Neuronal stem cell (in vitro differentiated cells): ENCODE results near the gene MUC12.

Experiments
- DNase-seq: peaks from one replicate; pipeline ENCODE4 v3.0.0-alpha.2; 2013; ENCODE audit warnings: low spot score
- H2AFZ ChIP-seq: one replicate; pipeline ENCODE4 v1.6.1; 2013; ENCODE audit warnings: mild to moderate bottlenecking, low read length, inconsistent platforms
- H2AK5ac ChIP-seq: 2 replicates; pipeline ENCODE4 v1.6.1; 2013; ENCODE audit warnings: low read depth, mild to moderate bottlenecking, inconsistent platforms, low read length, moderate library complexity, mixed read lengths
- H2BK120ac ChIP-seq: 2 replicates; pipeline ENCODE4 v1.6.1; 2013; ENCODE audit warnings: low read depth, mild to moderate bottlenecking, inconsistent platforms, low read length, moderate library complexity, mixed read lengths
- H2BK12ac ChIP-seq: one replicate; pipeline ENCODE4 v1.6.1; 2013; ENCODE audit warnings: low read length, inconsistent platforms
- H2BK15ac ChIP-seq: 2 replicates; pipeline ENCODE4 v1.6.1; 2013; ENCODE audit warnings: mild to moderate bottlenecking, low read length, inconsistent platforms, mixed read lengths
- H2BK5ac ChIP-seq: one replicate; pipeline ENCODE4 v1.6.1; 2013; ENCODE audit warnings: inconsistent platforms, mild to moderate bottlenecking, low read length, moderate library complexity
- H3K14ac ChIP-seq: one replicate; pipeline ENCODE4 v1.6.1; 2013; ENCODE audit warnings: low read length, inconsistent platforms
- H3K18ac ChIP-seq: 2 replicates; pipeline ENCODE4 v1.6.1; 2013; ENCODE audit warnings: low read length, inconsistent platforms
- H3K23ac ChIP-seq: 2 replicates; pipeline ENCODE4 v1.6.1; 2013; ENCODE audit warnings: low read depth, mild to moderate bottlenecking, mixed read lengths, low read length, inconsistent platforms; ENCODE audit not compliant: poor library complexity
- H3K27ac ChIP-seq: replicated peaks from 3 replicates; pipeline ENCODE4 v1.5.1; 2013; ENCODE audit warnings: low read length, inconsistent platforms
- H3K27me3 ChIP-seq, 3 experiments: 2 replicates each; pipeline ENCODE4 v1.6.1; 2013; ENCODE audit warnings: low read length in 3 of 3, mild to moderate bottlenecking in 2 of 3, inconsistent platforms in 1 of 3, low read depth in 1 of 3, mixed read lengths in 1 of 3, moderate library complexity in 1 of 3; ENCODE audit not compliant: control insufficient read depth in 3 of 3, insufficient read depth in 3 of 3
- H3K36me3 ChIP-seq, 2 donors: replicated peaks in 1 of 2; 2 replicates each; pipeline ENCODE4 v1.6.1; 2013; ENCODE audit warnings: low read length in 2 of 2; ENCODE audit not compliant: control insufficient read depth in 2 of 2, insufficient read depth in 2 of 2
- H3K4ac ChIP-seq: 2 replicates; pipeline ENCODE4 v1.6.1; 2013; ENCODE audit warnings: inconsistent platforms, mild to moderate bottlenecking, low read length, moderate library complexity
- H3K4me1 ChIP-seq, 2 donors: 1 replicate in 1 of 2; 2 replicates in 1 of 2; pipeline ENCODE4 v1.6.1; 2013; ENCODE audit warnings: low read length in 2 of 2, low read depth in 1 of 2; ENCODE audit not compliant: control insufficient read depth in 2 of 2, insufficient read depth in 1 of 2
- H3K4me2 ChIP-seq: one replicate; pipeline ENCODE4 v1.6.1; 2013; ENCODE audit warnings: mild to moderate bottlenecking, low read length, inconsistent platforms; ENCODE audit not compliant: insufficient read depth, poor library complexity, severe bottlenecking
- H3K4me3 ChIP-seq, 2 donors: 2 replicates each; pipeline ENCODE4 v1.5.1; 2013; ENCODE audit warnings: low read length in 2 of 2, mild to moderate bottlenecking in 2 of 2, inconsistent platforms in 1 of 2, moderate library complexity in 1 of 2
- H3K79me1 ChIP-seq: one replicate; pipeline ENCODE4 v1.6.1; 2013; ENCODE audit warnings: low read depth, mild to moderate bottlenecking, inconsistent platforms, low read length, moderate library complexity
- H3K9ac ChIP-seq: one replicate; pipeline ENCODE4 v1.6.1; 2013; ENCODE audit warnings: mild to moderate bottlenecking, low read depth, low read length, inconsistent platforms; ENCODE audit not compliant: poor library complexity
- H3K9me3 ChIP-seq, 2 donors: replicated peaks in 1 of 2; 2 replicates each; pipeline versions ENCODE3 to v1.6.1; 2013; ENCODE audit warnings: low read length in 2 of 2, mild to moderate bottlenecking in 2 of 2, inconsistent platforms in 1 of 2, low read depth in 1 of 2, mixed read lengths in 1 of 2, moderate library complexity in 1 of 2; ENCODE audit not compliant: control insufficient read depth in 2 of 2, insufficient read depth in 1 of 2
- H4K8ac ChIP-seq: one replicate; pipeline ENCODE4 v1.6.1; 2013; ENCODE audit warnings: low read depth, mild to moderate bottlenecking, inconsistent platforms, low read length, moderate library complexity
- H4K91ac ChIP-seq: one replicate; pipeline ENCODE4 v1.6.1; 2013; ENCODE audit warnings: low read length, low read depth, mild to moderate bottlenecking, inconsistent platforms; ENCODE audit not compliant: poor library complexity
- WGBS, 2 donors: extraction: QIAGEN DNeasy Blood & Tissue Kit; methylation state at CpG; one replicate each; pipeline ENCODE4 v1.1.7; 2013; ENCODE audit warnings: missing lambda C conversion rate in 2 of 2, mixed read lengths in 1 of 2; ENCODE audit not compliant: insufficient read length in 2 of 2, insufficient replicate concordance in 1 of 2; ENCODE audit errors: extremely low coverage in 2 of 2; 5-methylcytosine and 5-hydroxymethylcytosine counted together

Gene MUC12

GRCh38 chr7:100946111-100946510 is 23.3 kb upstream of the MUC12 start:
- no peak overlapping the region for H2BK5ac ChIP-seq
- no peak overlapping the region for H2BK120ac ChIP-seq
- H3K9me3 ChIP-seq: no peaks in the 10 kb centered on the region
- H3K4ac ChIP-seq: no peak overlapping the region
- H2BK15ac ChIP-seq: no peak overlapping the region
- H4K91ac ChIP-seq: no peak overlapping the region
- no peak overlapping the region for H2BK12ac ChIP-seq
- WGBS, 2 donors: no CpG with 5 or more reads among the region's 4 CpGs
- peaks cover 0 to 17% (median 9%) of the 10 kb centered on the region in 3 experiments for H3K27me3 ChIP-seq
- peaks cover 2 to 13% of the 10 kb centered on the region in 2 donors for H3K4me1 ChIP-seq
- H3K23ac ChIP-seq: no peak overlapping the region
- H3K4me2 ChIP-seq: no peak overlapping the region
- no peak overlapping the region for H4K8ac ChIP-seq
- no peaks in the 10 kb centered on the region for H3K79me1 ChIP-seq
- H3K27ac ChIP-seq: no peak overlapping the region
- H3K14ac ChIP-seq: no peak overlapping the region
- H3K36me3 ChIP-seq: no peaks in the 10 kb centered on the region
- no peak for DNase-seq
- H2AK5ac ChIP-seq: no peak overlapping the region
- H3K9ac ChIP-seq: no peak overlapping the region
- H2AFZ ChIP-seq: no peak overlapping the region
- H3K4me3 ChIP-seq: no peak overlapping the region
- no peak overlapping the region for H3K18ac ChIP-seq

- no peak overlapping the region for H3K4ac ChIP-seq
- no peak overlapping the region for H2BK15ac ChIP-seq
- H3K79me1 ChIP-seq: no peaks in the 10 kb centered on the region
- H3K4me1 ChIP-seq: peaks cover 2 to 13% of the 10 kb centered on the region in 2 donors
- no peak overlapping the region for H3K9ac ChIP-seq
- H2AK5ac ChIP-seq: no peak overlapping the region
- H2BK12ac ChIP-seq: no peak overlapping the region
- H3K4me3 ChIP-seq: no peak overlapping the region
- no peak overlapping the region for H4K8ac ChIP-seq
- H3K4me2 ChIP-seq: no peak overlapping the region
- no peaks in the 10 kb centered on the region for H3K36me3 ChIP-seq
- H3K9me3 ChIP-seq: no peaks in the 10 kb centered on the region
- no peak for DNase-seq
- H2AFZ ChIP-seq: no peak overlapping the region
- H2BK120ac ChIP-seq: no peak overlapping the region
- H2BK5ac ChIP-seq: no peak overlapping the region
- H3K18ac ChIP-seq: no peak overlapping the region
- H3K14ac ChIP-seq: no peak overlapping the region
- no peak overlapping the region for H3K23ac ChIP-seq
- H3K27me3 ChIP-seq: peaks cover 0 to 17% (median 9%) of the 10 kb centered on the region in 3 experiments
- no peak overlapping the region for H4K91ac ChIP-seq
- WGBS, 2 donors: no CpG with 5 or more reads among the region's 11 CpGs
- no peak overlapping the region for H3K27ac ChIP-seq
Measured at GRCh38 chr7:100946766-100947365, 22.5 kb upstream of the MUC12 start.

GRCh38 chr7:100947792-100948191 is 21.6 kb upstream of the MUC12 start:
- no peak overlapping the region for H3K18ac ChIP-seq
- H3K9ac ChIP-seq: no peak overlapping the region
- H2BK15ac ChIP-seq: no peak overlapping the region
- no peak overlapping the region for H2BK120ac ChIP-seq
- DNase-seq: no peak
- no peak overlapping the region for H4K8ac ChIP-seq
- WGBS, 2 donors: no CpG with 5 or more reads among the region's 5 CpGs
- H3K79me1 ChIP-seq: no peaks in the 10 kb centered on the region
- H3K4me2 ChIP-seq: no peak overlapping the region
- H2BK5ac ChIP-seq: no peak overlapping the region
- no peak overlapping the region for H2BK12ac ChIP-seq
- H3K9me3 ChIP-seq: peaks cover 0 to 2% of the 10 kb centered on the region in 2 donors
- no peak overlapping the region for H2AFZ ChIP-seq
- H3K4ac ChIP-seq: no peak overlapping the region
- H3K23ac ChIP-seq: no peak overlapping the region
- H3K4me1 ChIP-seq: peaks cover 2 to 13% of the 10 kb centered on the region in 2 donors
- no peak overlapping the region for H3K27ac ChIP-seq
- H3K4me3 ChIP-seq: no peak overlapping the region
- H3K36me3 ChIP-seq: no peaks in the 10 kb centered on the region
- H3K27me3 ChIP-seq: peaks cover 0 to 17% (median 9%) of the 10 kb centered on the region in 3 experiments
- H3K14ac ChIP-seq: no peak overlapping the region
- no peak overlapping the region for H2AK5ac ChIP-seq
- no peak overlapping the region for H4K91ac ChIP-seq

GRCh38 chr7:100949227-100949932 is 20.0 kb upstream of the MUC12 start, which contains the start of gene MUC3A:
Gene MUC3A, plus strand, starts transcription at chr7:100949534. Its CDS starts 91 bp downstream, at chr7:100949625.
- Histone ChIP-seq H2BK5ac (peak within 1 kb of the TSS; percentile 56), H2BK15ac (peak within 1 kb of the TSS; percentile 57), H3K9me3 (peaks cover 0 to 2% of the 10 kb centered on the region in 2 donors), H3K4me2 (no peak within 1 kb of the TSS), H3K4me1 (peaks cover 2 to 13% of the 10 kb centered on the region in 2 donors), H3K4me3 (no peak within 1 kb of the TSS), H3K36me3 (no peaks in the 10 kb centered on the region), H3K14ac (no peak within 1 kb of the TSS), H2AK5ac (peak within 1 kb of the TSS; percentile 2), H2BK120ac (no peak within 1 kb of the TSS), H3K27ac (no peak within 1 kb of the TSS), H4K8ac (no peak within 1 kb of the TSS), H3K27me3 (peaks cover 0 to 17% (median 9%) of the 10 kb centered on the region in 3 experiments), H2AFZ (peak within 1 kb of the TSS; percentile 43), H3K9ac (no peak within 1 kb of the TSS), H3K18ac (peak within 1 kb of the TSS; percentile 23), H4K91ac (no peak within 1 kb of the TSS), H3K79me1 (no peaks in the 10 kb centered on the region), H3K4ac (no peak within 1 kb of the TSS), H2BK12ac (no peak within 1 kb of the TSS), H3K23ac (peak within 1 kb of the TSS; percentile 76)
- DNase-seq: no peak
- WGBS, 2 donors: no CpG with 5 or more reads among the region's 24 CpGs
